Astrocyte (in vitro differentiated cells and primary cell): ENCODE measurements around the gene KRT83. TPM values are rescaled to one million over a fixed set of nuclear protein-coding genes. Genes with fewer than 3 reads are reported as not detected.

Experiments
- DNase-seq: peaks from one replicate; pipeline ENCODE4 v3.0.0-alpha.2; 2010; ENCODE audit warnings: low read depth
- FAIRE-seq: peaks from 2 replicates; lab custom pipeline; 2011; peaks lifted over from hg19 to GRCh38; lab: Jason Lieb, UNC
- H2AFZ ChIP-seq: 2 replicates; pipeline ENCODE4 v1.6.0; 2012; ENCODE audit warnings: low read depth, low read length, inconsistent platforms
- H3K27ac ChIP-seq: 2 replicates; pipeline ENCODE4 v1.5.1; 2011; ENCODE audit warnings: low read depth, low read length, inconsistent platforms
- H3K27me3 ChIP-seq: 2 replicates; pipeline ENCODE4 v1.6.0; 2011; ENCODE audit warnings: low read length, inconsistent platforms; ENCODE audit not compliant: insufficient read depth
- H3K36me3 ChIP-seq: 2 replicates; pipeline ENCODE4 v1.5.1; 2011; ENCODE audit warnings: low read length, inconsistent platforms; ENCODE audit not compliant: insufficient read depth
- H3K4me1 ChIP-seq: 2 replicates; pipeline ENCODE4 v1.5.1; 2011; ENCODE audit warnings: low read length, inconsistent platforms; ENCODE audit not compliant: insufficient read depth
- H3K4me2 ChIP-seq: 2 replicates; pipeline ENCODE4 v1.6.0; 2012; ENCODE audit warnings: low read length, inconsistent platforms
- H3K4me3 ChIP-seq: 2 replicates; pipeline ENCODE4 v1.5.1; 2011; ENCODE audit warnings: low read depth, mild to moderate bottlenecking, low read length, inconsistent platforms; ENCODE audit not compliant: insufficient read depth
- H3K79me2 ChIP-seq: 2 replicates; pipeline ENCODE4 v1.6.0; 2012; ENCODE audit warnings: mild to moderate bottlenecking, low read length, inconsistent platforms; ENCODE audit not compliant: insufficient read depth
- H3K9ac ChIP-seq: 2 replicates; pipeline ENCODE4 v1.6.0; 2012; ENCODE audit warnings: mild to moderate bottlenecking, low read length, inconsistent platforms
- H3K9me3 ChIP-seq: 2 replicates; pipeline ENCODE4 v1.5.1; 2012; ENCODE audit warnings: low read depth, mild to moderate bottlenecking, low read length, inconsistent platforms; ENCODE audit not compliant: insufficient read depth
- H4K20me1 ChIP-seq: 2 replicates; pipeline ENCODE4 v1.6.0; 2012; ENCODE audit warnings: low read length, inconsistent platforms; ENCODE audit not compliant: insufficient read depth
- H3K27ac Mint-ChIP-seq: one replicate; pipeline ENCODE4 v1.8.0; 2021; ENCODE audit warnings: mild to moderate bottlenecking, mixed read lengths; ENCODE audit not compliant: unreplicated experiment
- H3K27me3 Mint-ChIP-seq: one replicate; pipeline ENCODE4 v1.8.0; 2021; ENCODE audit warnings: low read depth, mixed read lengths; ENCODE audit not compliant: unreplicated experiment
- H3K36me3 Mint-ChIP-seq: one replicate; pipeline ENCODE4 v1.8.0; 2021; ENCODE audit warnings: low read depth, mixed read lengths; ENCODE audit not compliant: unreplicated experiment
- H3K4me1 Mint-ChIP-seq: one replicate; pipeline ENCODE4 v1.8.0; 2021; ENCODE audit warnings: low read depth, mixed read lengths; ENCODE audit not compliant: unreplicated experiment
- H3K4me3 Mint-ChIP-seq: one replicate; pipeline ENCODE4 v1.8.0; 2021; ENCODE audit warnings: mild to moderate bottlenecking, moderate library complexity, mixed read lengths; ENCODE audit not compliant: unreplicated experiment
- H3K9me3 Mint-ChIP-seq: one replicate; pipeline ENCODE4 v1.8.0; 2021; ENCODE audit warnings: mild to moderate bottlenecking, mixed read lengths; ENCODE audit not compliant: unreplicated experiment
- CTCF ChIP-seq: IDR thresholded peaks from 2 replicates; pipeline ENCODE4 v1.5.1; 2011; ENCODE audit warnings: low read depth, mild to moderate bottlenecking, inconsistent platforms, low read length, moderate library complexity; ENCODE audit not compliant: insufficient read depth
- EZH2 ChIP-seq: IDR thresholded peaks from 2 replicates; pipeline ENCODE4 v1.6.1; 2012; ENCODE audit warnings: mild to moderate bottlenecking, low read length, inconsistent platforms; ENCODE audit not compliant: insufficient read depth
- total RNA-seq: library from RNA; stranded (reverse); gene quantifications from 2 replicates; pipeline ENCODE4 v1.2.1, GENCODE V29; 2021

KRT83 gene
- total RNA-seq, 1 donor from 2014 or later: not detected

GRCh38 chr12:52296572-52297215 is 24.5 kb downstream of the KRT83 start:
- Histone ChIP-seq H3K79me2 (no peaks in the 10 kb centered on the region), H3K4me1 (no peaks in the 10 kb centered on the region), H3K27me3 (peaks cover 28% of the 10 kb centered on the region), H3K36me3 (no peaks in the 10 kb centered on the region), H3K27ac (no peak overlapping the region), H3K9ac (no peak overlapping the region), H4K20me1 (no peaks in the 10 kb centered on the region), H3K4me3 (no peak overlapping the region), H3K4me2 (no peak overlapping the region), H3K9me3 (no peaks in the 10 kb centered on the region), H2AFZ (no peak overlapping the region)
- Mint-ChIP-seq H3K9me3 (peaks cover 9% of the 10 kb centered on the region), H3K36me3 (no peaks in the 10 kb centered on the region), H3K4me3 (no peak overlapping the region), H3K27ac (no peak overlapping the region), H3K4me1 (peaks cover 2% of the 10 kb centered on the region), H3K27me3 (peaks cover 66% of the 10 kb centered on the region)
- no peak for TF ChIP-seq CTCF
- DNase-seq: no peak
- no peak for FAIRE-seq

- Histone ChIP-seq H3K79me2 (no peaks in the 10 kb centered on the region), H3K27ac (no peak overlapping the region), H3K4me2 (no peak overlapping the region), H3K27me3 (peaks cover 33% of the 10 kb centered on the region), H3K36me3 (no peaks in the 10 kb centered on the region), H3K4me1 (no peaks in the 10 kb centered on the region), H3K4me3 (no peak overlapping the region), H2AFZ (no peak overlapping the region), H3K9me3 (no peaks in the 10 kb centered on the region), H3K9ac (no peak overlapping the region), H4K20me1 (no peaks in the 10 kb centered on the region)
- FAIRE-seq: no peak
- H3K4me1 Mint-ChIP-seq: no peaks in the 10 kb centered on the region
- peaks cover 60% of the 10 kb centered on the region for H3K27me3 Mint-ChIP-seq
- no peaks in the 10 kb centered on the region for H3K36me3 Mint-ChIP-seq
- H3K9me3 Mint-ChIP-seq: peaks cover 9% of the 10 kb centered on the region
- TF ChIP-seq CTCF: no peak
- no peak for TF ChIP-seq EZH2
- no peak for DNase-seq
- H3K27ac Mint-ChIP-seq: no peak overlapping the region
- no peak overlapping the region for H3K4me3 Mint-ChIP-seq
Observed at GRCh38 chr12:52295663-52296062, 25.5 kb downstream of the KRT83 start.

- no peak overlapping the region for H3K4me2 ChIP-seq
- no peak overlapping the region for H3K4me3 Mint-ChIP-seq
- H3K9ac ChIP-seq: no peak overlapping the region
- no peaks in the 10 kb centered on the region for H3K4me1 ChIP-seq
- H3K4me1 Mint-ChIP-seq: no peaks in the 10 kb centered on the region
- H3K27ac Mint-ChIP-seq: no peak overlapping the region
- H3K36me3 Mint-ChIP-seq: no peaks in the 10 kb centered on the region
- H3K27me3 Mint-ChIP-seq: peaks cover 58% of the 10 kb centered on the region
- no peak overlapping the region for H2AFZ ChIP-seq
- FAIRE-seq (no peak), DNase-seq (no peak)
- no peaks in the 10 kb centered on the region for H3K79me2 ChIP-seq
- peaks cover 33% of the 10 kb centered on the region for H3K27me3 ChIP-seq
- no peaks in the 10 kb centered on the region for H4K20me1 ChIP-seq
- H3K9me3 ChIP-seq: no peaks in the 10 kb centered on the region
- H3K36me3 ChIP-seq: no peaks in the 10 kb centered on the region
- no peak overlapping the region for H3K27ac ChIP-seq
- peaks cover 9% of the 10 kb centered on the region for H3K9me3 Mint-ChIP-seq
- H3K4me3 ChIP-seq: no peak overlapping the region
- TF ChIP-seq CTCF (no peak), EZH2 (no peak)
Observed at GRCh38 chr12:52294803-52295202, 26.4 kb downstream of the KRT83 start.
